ENCODE measurements around the gene KCTD1. TPM values are rescaled to one million over a fixed set of nuclear protein-coding genes. Genes with fewer than 3 reads are reported as not detected.

KCTD1 gene
- polyA plus RNA-seq, 3 donors: 0.40 TPM; not detected in 2

GRCh38 chr18:26450989-26451682 lies 97.2 kb downstream of the KCTD1 start:
- peaks cover 0 to 4% (median 1%) of the 10 kb centered on the region in 3 donors for H3K27me3 Mint-ChIP-seq (ENCODE audit: low read depth in 3 of 3)
- H3K4me3 ChIP-seq (replicated peaks in 1 of 3; ENCODE audit: low read depth in 2 of 3, low read length in 3 of 3): no peak overlapping the region
- no peaks in the 10 kb centered on the region for H3K79me2 ChIP-seq (ENCODE audit: insufficient read depth, low read length)
- no peak overlapping the region for H3K9ac ChIP-seq (ENCODE audit: insufficient read depth, low read length, poor library complexity, severe bottlenecking)
- H4K20me1 ChIP-seq (ENCODE audit: insufficient read depth, low read length): no peaks in the 10 kb centered on the region
- TF ChIP-seq, protein P1, sequence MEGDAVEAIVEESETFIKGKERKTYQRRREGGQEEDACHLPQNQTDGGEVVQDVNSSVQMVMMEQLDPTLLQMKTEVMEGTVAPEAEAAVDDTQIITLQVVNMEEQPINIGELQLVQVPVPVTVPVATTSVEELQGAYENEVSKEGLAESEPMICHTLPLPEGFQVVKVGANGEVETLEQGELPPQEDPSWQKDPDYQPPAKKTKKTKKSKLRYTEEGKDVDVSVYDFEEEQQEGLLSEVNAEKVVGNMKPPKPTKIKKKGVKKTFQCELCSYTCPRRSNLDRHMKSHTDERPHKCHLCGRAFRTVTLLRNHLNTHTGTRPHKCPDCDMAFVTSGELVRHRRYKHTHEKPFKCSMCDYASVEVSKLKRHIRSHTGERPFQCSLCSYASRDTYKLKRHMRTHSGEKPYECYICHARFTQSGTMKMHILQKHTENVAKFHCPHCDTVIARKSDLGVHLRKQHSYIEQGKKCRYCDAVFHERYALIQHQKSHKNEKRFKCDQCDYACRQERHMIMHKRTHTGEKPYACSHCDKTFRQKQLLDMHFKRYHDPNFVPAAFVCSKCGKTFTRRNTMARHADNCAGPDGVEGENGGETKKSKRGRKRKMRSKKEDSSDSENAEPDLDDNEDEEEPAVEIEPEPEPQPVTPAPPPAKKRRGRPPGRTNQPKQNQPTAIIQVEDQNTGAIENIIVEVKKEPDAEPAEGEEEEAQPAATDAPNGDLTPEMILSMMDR (IDR thresholded peaks at IDR 0.05): no peak
- H3K4me2 ChIP-seq (replicated peaks; ENCODE audit: extremely low read depth, low read length, poor library complexity, severe bottlenecking): no peak overlapping the region
- no peaks in the 10 kb centered on the region for H3K9me3 ChIP-seq (replicated peaks in 1 of 2; ENCODE audit: control insufficient read depth in 1 of 2, insufficient read depth in 1 of 2, low read length in 2 of 2)
- 93% methylated on average over 2 of the region's 8 CpGs for WGBS (ENCODE audit: insufficient coverage)
- H3K27me3 ChIP-seq (ENCODE audit: control insufficient read depth in 2 of 2, insufficient read depth in 2 of 2, low read length in 2 of 2): no peaks in the 10 kb centered on the region
- H3K36me3 ChIP-seq (replicated peaks in 1 of 2; ENCODE audit: control insufficient read depth in 1 of 2, insufficient read depth in 2 of 2, low read length in 2 of 2): no peaks in the 10 kb centered on the region
- no peak overlapping the region for H2AFZ ChIP-seq (ENCODE audit: insufficient read depth, low read depth, low read length, poor library complexity, severe bottlenecking)
- H3K27ac ChIP-seq (ENCODE audit: low read depth in 1 of 2, low read length in 2 of 2): no peak overlapping the region
- DNase-seq: no peak
- H3K36me3 Mint-ChIP-seq: no peaks in the 10 kb centered on the region
- no peak overlapping the region for H3K4me3 Mint-ChIP-seq
- intact Hi-C loops (cut with micrococcal nuclease): no loop called here
- H3K9me3 Mint-ChIP-seq: peaks cover 0 to 4% (median 2%) of the 10 kb centered on the region in 7 donors
- no peaks in the 10 kb centered on the region for H3K4me1 ChIP-seq (ENCODE audit: control insufficient read depth in 1 of 2, insufficient read depth in 2 of 2, low read length in 2 of 2)
- H3K27ac Mint-ChIP-seq: no peak overlapping the region
- no peaks in the 10 kb centered on the region for H3K4me1 Mint-ChIP-seq

- Histone ChIP-seq H4K20me1 (ENCODE audit: insufficient read depth, low read length) (no peaks in the 10 kb centered on the region), H3K4me3 (replicated peaks in 1 of 3; ENCODE audit: low read depth in 2 of 3, low read length in 3 of 3) (no peak overlapping the region), H2AFZ (ENCODE audit: insufficient read depth, low read depth, low read length, poor library complexity, severe bottlenecking) (no peak overlapping the region), H3K36me3 (replicated peaks in 1 of 2; ENCODE audit: control insufficient read depth in 1 of 2, insufficient read depth in 2 of 2, low read length in 2 of 2) (no peaks in the 10 kb centered on the region), H3K9me3 (replicated peaks in 1 of 2; ENCODE audit: control insufficient read depth in 1 of 2, insufficient read depth in 1 of 2, low read length in 2 of 2) (no peaks in the 10 kb centered on the region), H3K4me1 (ENCODE audit: control insufficient read depth in 1 of 2, insufficient read depth in 2 of 2, low read length in 2 of 2) (no peaks in the 10 kb centered on the region), H3K27me3 (ENCODE audit: control insufficient read depth in 2 of 2, insufficient read depth in 2 of 2, low read length in 2 of 2) (no peaks in the 10 kb centered on the region), H3K79me2 (ENCODE audit: insufficient read depth, low read length) (no peaks in the 10 kb centered on the region), H3K9ac (ENCODE audit: insufficient read depth, low read length, poor library complexity, severe bottlenecking) (no peak overlapping the region), H3K27ac (ENCODE audit: low read depth in 1 of 2, low read length in 2 of 2) (no peak overlapping the region), H3K4me2 (replicated peaks; ENCODE audit: extremely low read depth, low read length, poor library complexity, severe bottlenecking) (no peak overlapping the region)
- no peaks in the 10 kb centered on the region for H3K36me3 Mint-ChIP-seq
- no peak overlapping the region for H3K4me3 Mint-ChIP-seq
- intact Hi-C loops (cut with micrococcal nuclease): no loop called here
- TF ChIP-seq, protein P1 (IDR thresholded peaks at IDR 0.05): no peak
- H3K27ac Mint-ChIP-seq: no peak overlapping the region
- peaks cover 0 to 6% (median 3%) of the 10 kb centered on the region in 7 donors for H3K9me3 Mint-ChIP-seq
- 57% methylated on average over 1 of the region's 8 CpGs for WGBS (ENCODE audit: insufficient coverage)
- no peaks in the 10 kb centered on the region for H3K4me1 Mint-ChIP-seq
- peaks cover 0 to 4% (median 3%) of the 10 kb centered on the region in 3 donors for H3K27me3 Mint-ChIP-seq (ENCODE audit: low read depth in 3 of 3)
- no peak for DNase-seq
Observed at GRCh38 chr18:26448714-26449159, 99.6 kb downstream of the KCTD1 start.

All from CD14-positive monocyte (primary cell).